22Rv1 (cell line): Measurements from ENCODE around the gene MRPS31.

Source experiments
- ZFX ChIP-seq: fragments of 450-650 bp; IDR thresholded peaks from 2 replicates; pipeline ENCODE4 v1.6.1; 2017; ENCODE audit warnings: antibody characterized with exemption, borderline replicate concordance
- TF ChIP-seq, protein P1 (sequence below): fragments of 450-650 bp; IDR thresholded peaks from 2 replicates; pipeline ENCODE4 v1.5.1; 2017; ENCODE audit warnings: mild to moderate bottlenecking

GRCh38 chr13:40801255-40802217, 30.5 kb upstream of the MRPS31 start:
- TF ChIP-seq, protein P1, sequence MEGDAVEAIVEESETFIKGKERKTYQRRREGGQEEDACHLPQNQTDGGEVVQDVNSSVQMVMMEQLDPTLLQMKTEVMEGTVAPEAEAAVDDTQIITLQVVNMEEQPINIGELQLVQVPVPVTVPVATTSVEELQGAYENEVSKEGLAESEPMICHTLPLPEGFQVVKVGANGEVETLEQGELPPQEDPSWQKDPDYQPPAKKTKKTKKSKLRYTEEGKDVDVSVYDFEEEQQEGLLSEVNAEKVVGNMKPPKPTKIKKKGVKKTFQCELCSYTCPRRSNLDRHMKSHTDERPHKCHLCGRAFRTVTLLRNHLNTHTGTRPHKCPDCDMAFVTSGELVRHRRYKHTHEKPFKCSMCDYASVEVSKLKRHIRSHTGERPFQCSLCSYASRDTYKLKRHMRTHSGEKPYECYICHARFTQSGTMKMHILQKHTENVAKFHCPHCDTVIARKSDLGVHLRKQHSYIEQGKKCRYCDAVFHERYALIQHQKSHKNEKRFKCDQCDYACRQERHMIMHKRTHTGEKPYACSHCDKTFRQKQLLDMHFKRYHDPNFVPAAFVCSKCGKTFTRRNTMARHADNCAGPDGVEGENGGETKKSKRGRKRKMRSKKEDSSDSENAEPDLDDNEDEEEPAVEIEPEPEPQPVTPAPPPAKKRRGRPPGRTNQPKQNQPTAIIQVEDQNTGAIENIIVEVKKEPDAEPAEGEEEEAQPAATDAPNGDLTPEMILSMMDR: no peak
- no peak for TF ChIP-seq ZFX
